Thyroid gland (tissue), 4 donors: ENCODE results near the gene CDC27.

Experiments used
- POLR2A ChIP-seq, 2 donors: fragments of 450-650 bp; IDR thresholded peaks; one replicate each; pipeline ENCODE4 v1.6.1; 2017; ENCODE audit warnings: antibody characterized with exemption in 2 of 2, mild to moderate bottlenecking in 2 of 2, moderate library complexity in 1 of 2
- TF ChIP-seq, protein P1 (sequence below), 6 experiments: fragments of 200-600 bp in 3 of 6; fragments of 450-650 bp in 3 of 6; sonication (generic) in 3 of 6; IDR thresholded peaks; one replicate each; pipeline ENCODE4 v1.5.1; 2016 to 2019; ENCODE audit warnings: antibody characterized with exemption in 6 of 6, mild to moderate bottlenecking in 2 of 6, inconsistent platforms in 1 of 6, moderate library complexity in 1 of 6

DNA sequence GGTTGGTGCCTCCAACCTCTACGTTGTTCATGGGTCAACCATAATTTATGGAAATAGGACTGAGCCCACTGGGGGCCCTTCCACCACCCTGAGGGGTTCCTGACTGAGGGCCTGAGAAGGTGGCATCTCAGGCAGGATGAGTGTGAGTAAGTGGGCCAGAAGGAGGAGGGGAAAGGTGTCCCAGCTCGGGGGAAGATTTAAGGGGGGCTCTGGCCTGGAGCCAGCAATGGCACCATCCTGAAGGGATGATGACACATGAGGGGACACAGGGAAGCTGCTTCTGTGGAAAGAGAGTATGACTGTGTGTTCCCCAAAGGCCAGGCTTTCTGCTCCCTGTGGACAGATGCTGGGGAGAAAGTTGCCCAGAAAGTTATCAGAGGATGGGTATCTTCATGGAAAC is 38.8 kb upstream of the CDC27 start:
- TF ChIP-seq, protein P1, sequence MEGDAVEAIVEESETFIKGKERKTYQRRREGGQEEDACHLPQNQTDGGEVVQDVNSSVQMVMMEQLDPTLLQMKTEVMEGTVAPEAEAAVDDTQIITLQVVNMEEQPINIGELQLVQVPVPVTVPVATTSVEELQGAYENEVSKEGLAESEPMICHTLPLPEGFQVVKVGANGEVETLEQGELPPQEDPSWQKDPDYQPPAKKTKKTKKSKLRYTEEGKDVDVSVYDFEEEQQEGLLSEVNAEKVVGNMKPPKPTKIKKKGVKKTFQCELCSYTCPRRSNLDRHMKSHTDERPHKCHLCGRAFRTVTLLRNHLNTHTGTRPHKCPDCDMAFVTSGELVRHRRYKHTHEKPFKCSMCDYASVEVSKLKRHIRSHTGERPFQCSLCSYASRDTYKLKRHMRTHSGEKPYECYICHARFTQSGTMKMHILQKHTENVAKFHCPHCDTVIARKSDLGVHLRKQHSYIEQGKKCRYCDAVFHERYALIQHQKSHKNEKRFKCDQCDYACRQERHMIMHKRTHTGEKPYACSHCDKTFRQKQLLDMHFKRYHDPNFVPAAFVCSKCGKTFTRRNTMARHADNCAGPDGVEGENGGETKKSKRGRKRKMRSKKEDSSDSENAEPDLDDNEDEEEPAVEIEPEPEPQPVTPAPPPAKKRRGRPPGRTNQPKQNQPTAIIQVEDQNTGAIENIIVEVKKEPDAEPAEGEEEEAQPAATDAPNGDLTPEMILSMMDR (IDR thresholded peaks at IDR 0.05), result no peak
- no peak for TF ChIP-seq POLR2A (IDR thresholded peaks at IDR 0.05)
